Measurements from ENCODE around the gene PSMC5.

DNA sequence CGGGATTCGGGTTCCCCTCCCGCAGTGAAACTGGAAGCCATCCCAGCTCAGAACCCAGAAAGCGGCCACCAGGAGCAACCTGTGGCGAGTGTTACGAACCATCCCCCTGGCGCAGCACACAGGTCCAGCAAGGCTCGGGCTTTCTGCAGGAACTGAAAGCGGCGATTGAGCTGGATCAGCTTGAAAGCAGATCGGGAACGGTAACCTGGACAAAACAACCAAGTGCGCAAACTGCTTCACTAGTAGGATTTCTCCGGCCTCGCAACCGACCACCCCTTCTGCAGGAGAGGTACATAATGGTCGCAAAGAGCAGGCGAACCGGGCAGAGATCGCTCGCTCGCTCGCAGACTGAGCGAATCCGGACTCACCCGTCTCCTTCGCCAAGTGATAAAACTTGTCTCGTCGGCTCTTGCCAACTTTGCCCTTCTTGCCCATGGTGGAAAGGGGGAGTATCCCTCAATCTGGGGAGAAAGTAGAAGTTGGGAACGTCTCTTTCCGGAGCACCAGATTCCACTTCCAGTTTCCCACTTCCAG is 696 bp upstream of the PSMC5 start:
- TF ChIP-seq, protein P1, sequence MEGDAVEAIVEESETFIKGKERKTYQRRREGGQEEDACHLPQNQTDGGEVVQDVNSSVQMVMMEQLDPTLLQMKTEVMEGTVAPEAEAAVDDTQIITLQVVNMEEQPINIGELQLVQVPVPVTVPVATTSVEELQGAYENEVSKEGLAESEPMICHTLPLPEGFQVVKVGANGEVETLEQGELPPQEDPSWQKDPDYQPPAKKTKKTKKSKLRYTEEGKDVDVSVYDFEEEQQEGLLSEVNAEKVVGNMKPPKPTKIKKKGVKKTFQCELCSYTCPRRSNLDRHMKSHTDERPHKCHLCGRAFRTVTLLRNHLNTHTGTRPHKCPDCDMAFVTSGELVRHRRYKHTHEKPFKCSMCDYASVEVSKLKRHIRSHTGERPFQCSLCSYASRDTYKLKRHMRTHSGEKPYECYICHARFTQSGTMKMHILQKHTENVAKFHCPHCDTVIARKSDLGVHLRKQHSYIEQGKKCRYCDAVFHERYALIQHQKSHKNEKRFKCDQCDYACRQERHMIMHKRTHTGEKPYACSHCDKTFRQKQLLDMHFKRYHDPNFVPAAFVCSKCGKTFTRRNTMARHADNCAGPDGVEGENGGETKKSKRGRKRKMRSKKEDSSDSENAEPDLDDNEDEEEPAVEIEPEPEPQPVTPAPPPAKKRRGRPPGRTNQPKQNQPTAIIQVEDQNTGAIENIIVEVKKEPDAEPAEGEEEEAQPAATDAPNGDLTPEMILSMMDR (IDR thresholded peaks at IDR 0.05; ENCODE audit: poor library complexity, severe bottlenecking) = no peak
- TF ChIP-seq RAD21 (conservative IDR thresholded peaks at IDR 0.05) = no peak
- no peak for TF ChIP-seq SMC3 (conservative IDR thresholded peaks at IDR 0.05; ENCODE audit: poor library complexity)
- TF ChIP-seq EZH2 (IDR thresholded peaks at IDR 0.05; ENCODE audit: borderline replicate concordance, insufficient read depth, low read length, poor library complexity, severe bottlenecking) = no peak
